HUDEP-2 (cell line): ENCODE measurements around the gene ZNF468.
"Not testable (repeated sequence)": the region's sequence is repeated elsewhere in the genome, so short reads cannot be mapped to it uniquely, and the experiment has no call there.

ENCODE experiments used
- DNase-seq, 76 experiments: peaks; one replicate each; lab custom pipeline; 2025; ENCODE audit not compliant: unreplicated experiment in 76 of 76; lab: John Stamatoyannopoulos, UW

Gene ZNF468

DNA sequence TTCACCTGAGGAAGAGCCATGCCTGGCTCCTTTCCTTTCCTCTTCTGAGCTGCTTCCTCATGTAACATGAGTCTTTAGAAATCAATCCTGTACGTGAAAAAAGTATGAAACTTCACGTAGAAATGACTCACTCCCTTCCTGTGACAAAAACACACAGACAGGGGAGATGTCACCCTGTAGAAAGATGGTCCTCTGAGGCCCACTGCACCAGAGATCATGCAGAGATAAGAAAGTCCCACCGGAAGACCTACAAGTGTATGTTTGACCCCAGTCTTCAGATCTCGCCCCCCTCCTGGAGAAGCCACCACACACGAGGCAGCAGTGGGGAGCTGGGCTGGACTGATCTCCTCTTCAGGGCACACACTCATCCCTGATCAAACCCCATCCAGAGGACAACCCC lies 23.9 kb downstream of the ZNF468 start:
- not testable (repeated sequence) for DNase-seq

DNA sequence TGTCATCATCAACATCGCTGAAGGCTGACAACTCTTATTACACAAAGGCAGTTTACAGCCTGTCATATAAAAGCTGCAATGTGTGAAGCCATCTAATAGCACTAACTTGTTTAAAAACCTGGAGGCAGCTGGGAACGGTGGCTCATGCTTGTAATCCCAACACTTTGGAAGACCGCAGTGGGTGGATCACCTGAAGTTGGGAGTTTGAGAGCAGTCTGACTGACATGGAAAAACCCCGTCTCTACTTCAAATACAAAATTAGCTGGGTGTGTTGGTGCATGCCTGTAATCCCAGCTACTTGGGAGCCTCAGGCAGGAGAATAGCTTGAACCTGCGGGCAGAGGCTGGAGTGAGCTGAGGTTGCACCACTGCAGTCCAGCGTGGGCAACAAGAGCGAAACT lies 27.6 kb downstream of the ZNF468 start:
- DNase-seq, result not testable (repeated sequence)

DNA sequence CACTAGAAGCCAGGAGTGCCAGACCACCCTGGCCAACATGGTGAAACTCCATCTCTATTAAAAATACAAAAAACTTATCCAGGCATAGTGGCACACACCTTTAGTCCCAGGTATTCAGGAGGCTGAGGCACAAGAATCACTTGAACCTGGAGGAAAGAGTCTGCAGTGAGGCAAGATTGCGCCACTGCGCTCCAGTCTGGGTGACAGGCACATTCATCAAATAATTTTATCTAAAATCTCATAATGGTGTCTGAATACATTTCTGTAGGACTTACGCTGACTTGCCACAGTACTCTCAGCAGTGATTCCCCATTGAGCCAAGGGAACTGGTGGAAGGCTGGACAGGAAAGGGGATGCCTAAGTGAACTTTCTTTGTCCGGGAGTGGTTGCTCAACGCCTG lies 31.7 kb downstream of the ZNF468 start:
- DNase-seq, result no peak

DNA sequence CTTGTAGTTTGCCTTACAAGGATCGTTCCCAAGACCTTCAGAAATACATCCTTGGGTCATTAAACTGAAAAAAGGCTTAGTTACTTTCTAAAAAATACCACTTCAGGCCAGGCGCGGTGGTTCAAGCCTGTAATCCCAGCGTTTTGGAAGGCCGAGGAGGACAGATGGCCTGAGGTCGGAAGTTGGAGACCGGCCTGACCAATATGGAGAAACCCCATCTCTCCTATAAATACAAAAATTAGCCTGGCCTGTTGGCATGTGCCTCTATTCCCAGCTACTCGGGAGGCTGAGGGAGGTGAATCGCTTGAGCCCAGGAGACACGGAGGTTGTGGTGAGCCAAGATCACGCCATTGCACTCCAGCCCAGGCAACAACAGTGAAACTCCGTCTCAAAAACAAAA lies 33.7 kb downstream of the ZNF468 start:
- DNase-seq, result no peak

DNA sequence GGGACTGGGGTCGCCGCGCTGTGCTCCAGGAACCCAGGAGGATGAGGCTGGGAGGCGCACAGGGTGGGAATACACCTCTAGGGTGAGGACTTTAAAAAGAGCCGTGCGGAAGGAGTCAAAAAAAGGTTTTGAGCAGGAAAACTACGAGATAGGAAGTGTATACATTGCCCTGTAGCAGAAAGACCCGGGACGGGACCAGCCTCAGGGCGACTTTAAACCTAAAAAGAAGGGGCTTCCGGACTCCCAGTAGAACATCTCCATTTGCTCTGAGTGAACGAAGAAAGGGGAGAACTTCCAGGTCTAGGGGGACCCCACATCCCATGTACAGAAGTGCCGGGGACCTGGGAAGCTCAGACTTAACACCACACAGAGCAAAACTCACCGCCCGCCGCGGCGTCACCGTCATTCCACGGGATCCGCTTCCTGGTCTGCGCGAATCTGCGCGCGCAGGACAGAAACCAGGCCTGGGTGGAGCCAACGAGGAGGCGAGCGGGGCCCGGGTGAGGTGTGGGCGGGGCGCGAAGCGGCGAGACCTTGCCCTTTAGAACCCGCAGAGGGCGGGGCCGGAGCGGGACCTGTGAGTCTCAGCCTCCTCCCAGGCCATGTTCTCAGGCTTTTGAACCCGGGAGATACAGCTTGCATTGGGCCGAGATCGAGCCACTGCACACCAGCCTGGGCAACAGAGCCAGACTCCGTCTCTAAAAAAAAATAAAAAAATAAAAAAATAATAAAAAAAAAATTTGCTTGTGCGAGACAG lies 36.0 kb downstream of the ZNF468 start, which contains the start of gene ZNF28:
ZNF28 (minus strand) TSS at position 430 of the 757 bp plus-strand sequence. CDS start 3,675 bp downstream, outside the sequence.
- peak in 69 of 76 experiments; percentile 8 to 73 (median 51) for DNase-seq

DNA sequence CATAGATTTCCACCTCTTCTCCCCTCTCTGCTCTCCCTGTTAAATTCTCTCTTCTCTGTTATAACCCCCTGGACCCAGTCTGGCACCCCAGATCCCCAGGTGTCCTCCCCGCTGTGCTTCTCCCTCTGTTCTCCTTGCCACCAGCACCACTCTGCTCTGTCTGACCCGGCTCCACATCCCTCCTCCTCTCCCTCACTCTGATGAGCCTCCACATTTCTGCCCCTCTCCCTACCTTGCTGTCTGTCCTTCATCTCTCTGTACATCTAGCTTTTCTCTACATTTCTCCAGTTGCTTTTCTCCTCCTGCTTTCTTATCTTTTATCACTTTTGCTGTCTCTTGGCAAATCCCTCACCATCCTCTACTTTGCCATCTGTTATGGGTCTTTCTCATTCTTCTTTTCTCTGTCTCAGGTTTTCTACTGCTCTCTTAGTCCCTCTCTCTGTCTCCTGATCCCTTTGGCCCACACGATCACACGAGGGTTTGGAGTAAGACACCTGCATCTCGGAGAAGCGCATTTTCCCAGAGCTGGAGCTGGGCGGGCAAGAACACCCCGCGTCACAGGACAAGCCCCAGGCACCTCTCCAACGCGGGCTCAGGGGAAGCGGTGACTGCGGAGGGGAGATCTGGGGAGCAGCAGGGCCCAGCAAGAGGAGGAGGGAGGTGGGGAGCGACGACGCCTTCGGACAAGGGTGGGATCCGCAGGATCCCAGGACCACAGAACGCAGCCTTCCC lies 36.8 kb downstream of the ZNF468 start:
- DNase-seq, result peak in 14 of 76 experiments; percentile 2 to 28 (median 8)

DNA sequence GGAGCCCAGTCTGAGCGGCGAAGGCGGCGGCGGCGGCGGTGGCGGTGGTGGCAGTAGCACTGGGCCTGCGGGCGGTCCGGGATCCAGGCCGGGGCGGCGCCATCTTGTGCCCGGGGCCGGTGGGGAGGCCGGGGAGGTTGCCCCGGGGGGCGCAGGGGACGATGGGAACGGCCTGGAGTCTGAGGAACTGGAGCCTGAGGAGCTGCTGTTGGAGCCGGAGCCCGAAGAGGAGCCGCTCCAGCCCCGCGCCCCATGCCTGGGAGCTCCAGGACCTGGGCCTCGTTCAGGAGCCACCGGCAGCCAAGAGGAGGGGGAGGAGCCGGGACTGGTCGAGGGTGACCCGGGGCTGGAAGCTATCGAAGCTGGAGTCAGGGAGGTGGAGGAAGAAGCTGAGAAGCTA lies 47.6 kb downstream of the ZNF468 start:
- DNase-seq, result no peak

DNA sequence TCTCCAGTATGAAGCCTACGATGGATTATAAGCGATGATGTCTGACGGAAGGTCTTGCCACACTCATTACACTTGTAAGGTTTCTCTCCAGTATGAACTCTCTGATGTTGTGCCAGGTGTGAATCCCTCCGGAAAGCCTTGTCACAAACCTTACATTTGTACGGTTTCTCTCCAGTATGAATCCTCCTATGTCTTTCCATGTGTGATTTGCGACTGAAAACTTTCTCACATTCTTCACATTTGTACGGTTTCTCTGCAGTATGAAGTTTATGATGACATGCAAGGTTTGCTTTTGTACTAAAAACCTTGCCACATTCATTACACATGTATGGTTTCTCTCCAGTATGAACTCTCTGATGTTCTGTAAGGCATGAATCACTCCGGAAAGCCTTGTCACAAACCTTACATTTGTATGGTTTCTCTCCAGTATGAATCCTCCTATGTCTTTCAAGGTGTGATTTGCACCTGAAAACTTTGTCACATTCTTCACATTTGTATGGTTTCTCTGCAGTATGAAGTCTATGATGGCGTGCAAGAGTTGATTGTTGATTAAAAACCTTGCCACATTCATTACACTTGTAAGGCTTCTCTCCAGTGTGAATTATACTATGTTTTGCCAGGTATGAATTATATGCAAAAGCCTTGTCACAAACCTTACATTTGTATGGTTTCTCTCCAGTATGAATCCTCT lies 57.3 kb downstream of the ZNF468 start:
- not testable (repeated sequence) for DNase-seq

DNA sequence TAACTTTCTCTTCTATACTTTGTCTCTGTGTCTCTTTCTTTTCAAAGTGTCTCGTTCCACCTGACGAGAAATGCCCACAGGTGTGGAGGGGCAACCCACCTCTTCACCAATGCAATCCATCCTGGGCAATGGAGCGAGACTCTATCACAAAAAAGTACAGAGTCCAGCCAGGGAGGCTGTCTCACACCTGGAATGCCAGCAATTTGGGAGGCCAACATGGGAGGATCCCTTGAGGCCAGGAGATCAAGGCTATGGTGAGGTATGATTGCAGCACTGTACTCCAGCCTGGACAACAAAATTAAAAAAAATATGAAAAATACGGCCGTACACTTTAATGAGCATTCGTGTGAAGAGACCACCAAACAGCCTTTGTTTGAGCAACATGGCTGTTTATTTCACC lies 68.0 kb downstream of the ZNF468 start:
- no peak for DNase-seq
